Measurements from ENCODE around the gene NFIA. TPM values are rescaled to one million over a fixed set of nuclear protein-coding genes. Genes with fewer than 3 reads are reported as not detected.

The NFIA gene
- total and polyA plus RNA-seq, 12 donors, result 15.6 to 109 (median 66.3) TPM

DNA sequence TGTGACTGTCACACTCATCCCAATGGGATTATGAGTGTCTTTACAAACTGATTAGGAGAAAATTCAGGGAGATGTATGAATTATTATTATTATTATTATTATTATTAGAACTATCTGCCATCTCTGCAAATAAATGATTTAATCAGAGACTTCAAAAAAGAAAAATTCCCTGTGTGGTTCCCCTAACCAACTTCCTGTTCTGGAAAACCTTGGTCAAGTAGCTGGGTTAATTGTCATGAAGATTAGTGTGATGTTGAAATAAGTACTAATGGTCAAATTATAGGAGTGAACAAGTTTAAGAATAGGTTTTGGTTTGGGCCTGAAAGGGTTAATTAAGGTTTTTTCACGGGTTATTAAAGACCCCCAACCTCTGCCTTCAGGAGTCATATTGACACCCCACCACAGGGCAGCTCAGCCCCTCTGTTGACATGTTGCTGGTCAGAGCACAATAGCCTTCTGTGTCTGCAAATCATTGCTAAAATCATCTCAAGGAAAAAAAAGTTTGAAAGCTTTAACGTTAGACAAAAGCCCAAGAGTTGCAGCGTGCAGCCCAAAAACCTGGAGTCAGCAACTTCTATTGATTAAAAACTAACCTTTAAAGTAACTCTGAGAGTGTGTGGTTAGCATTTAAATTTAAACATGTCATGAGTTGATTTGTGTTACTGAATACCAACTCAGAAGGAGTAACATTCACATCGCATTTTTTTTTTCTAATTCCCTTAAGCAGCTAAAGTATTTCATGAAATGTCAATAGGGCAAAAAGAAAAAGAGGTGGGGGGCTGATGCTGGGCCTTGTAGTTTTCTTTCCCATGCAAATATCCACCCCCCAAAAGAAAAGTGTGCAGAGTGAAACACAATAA, 370.0 kb downstream of the NFIA start:
- TF ChIP-seq, protein P1, sequence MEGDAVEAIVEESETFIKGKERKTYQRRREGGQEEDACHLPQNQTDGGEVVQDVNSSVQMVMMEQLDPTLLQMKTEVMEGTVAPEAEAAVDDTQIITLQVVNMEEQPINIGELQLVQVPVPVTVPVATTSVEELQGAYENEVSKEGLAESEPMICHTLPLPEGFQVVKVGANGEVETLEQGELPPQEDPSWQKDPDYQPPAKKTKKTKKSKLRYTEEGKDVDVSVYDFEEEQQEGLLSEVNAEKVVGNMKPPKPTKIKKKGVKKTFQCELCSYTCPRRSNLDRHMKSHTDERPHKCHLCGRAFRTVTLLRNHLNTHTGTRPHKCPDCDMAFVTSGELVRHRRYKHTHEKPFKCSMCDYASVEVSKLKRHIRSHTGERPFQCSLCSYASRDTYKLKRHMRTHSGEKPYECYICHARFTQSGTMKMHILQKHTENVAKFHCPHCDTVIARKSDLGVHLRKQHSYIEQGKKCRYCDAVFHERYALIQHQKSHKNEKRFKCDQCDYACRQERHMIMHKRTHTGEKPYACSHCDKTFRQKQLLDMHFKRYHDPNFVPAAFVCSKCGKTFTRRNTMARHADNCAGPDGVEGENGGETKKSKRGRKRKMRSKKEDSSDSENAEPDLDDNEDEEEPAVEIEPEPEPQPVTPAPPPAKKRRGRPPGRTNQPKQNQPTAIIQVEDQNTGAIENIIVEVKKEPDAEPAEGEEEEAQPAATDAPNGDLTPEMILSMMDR (IDR thresholded peaks at IDR 0.05), result no peak
- no peak for TF ChIP-seq POLR2A (IDR thresholded peaks at IDR 0.05)
- no peak for DNase-seq
- intact Hi-C loops (cut with DNase I), result no loop called here
- Histone ChIP-seq H3K4me1 (replicated peaks in 1 of 2) (peaks cover 24 to 50% of the 10 kb centered on the region in 2 donors), H3K9me3 (replicated peaks in 1 of 3) (no peaks in the 10 kb centered on the region), H3K4me3 (no peak overlapping the region), H3K27ac (peak overlapping the region in 4 of 5 donors; percentile 51 to 80 (median 64)), H3K36me3 (replicated peaks in 1 of 2) (peaks cover 0 to 8% of the 10 kb centered on the region in 2 donors), H3K27me3 (no peaks in the 10 kb centered on the region)
- 2 to 10% (median 6%) methylated on average over 4 of the region's 4 CpGs for WGBS, 4 donors

DNA sequence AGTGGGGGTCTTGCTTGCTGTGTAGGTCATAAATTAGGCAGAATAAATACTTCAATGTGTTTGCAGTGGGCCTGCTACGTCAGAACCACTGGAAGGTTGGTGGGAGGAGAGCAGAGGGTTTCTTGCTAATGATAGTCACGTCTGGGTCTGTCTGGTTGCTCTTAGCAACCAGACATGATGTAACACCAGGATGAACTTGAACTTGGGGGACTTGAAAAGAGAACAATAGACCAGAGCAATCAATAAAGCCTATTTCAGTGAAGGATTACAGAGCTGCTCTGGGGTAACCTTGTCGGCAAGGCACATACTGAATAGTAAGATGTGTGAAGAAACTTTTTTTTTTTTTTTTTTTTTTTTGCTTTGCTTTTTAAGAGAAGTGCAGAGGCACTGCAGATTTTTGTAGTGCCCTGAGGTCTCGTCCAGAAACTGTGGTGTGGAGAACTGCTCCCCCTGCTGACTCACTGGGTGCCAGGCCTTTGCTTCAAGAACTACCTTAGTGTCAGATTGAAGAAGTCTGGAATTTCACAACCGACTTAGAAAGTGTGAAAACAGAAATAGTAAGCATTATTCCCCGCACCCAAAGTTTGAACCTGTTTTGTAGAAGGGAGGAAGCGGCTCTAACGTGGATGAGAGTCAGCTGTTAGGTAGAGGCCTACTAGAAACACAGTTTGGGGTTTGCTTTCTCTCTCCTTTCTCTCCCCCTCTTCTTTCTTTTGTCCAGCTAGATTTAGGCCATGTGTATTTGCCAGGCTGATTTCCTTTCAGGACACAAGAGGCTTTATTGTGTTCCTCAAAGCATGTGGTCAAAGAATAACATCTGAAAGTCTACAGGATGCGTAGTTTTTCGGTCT, 371.0 kb downstream of the NFIA start:
- H3K4me3 ChIP-seq, result no peak overlapping the region
- peaks cover 24 to 56% of the 10 kb centered on the region in 2 donors for H3K4me1 ChIP-seq (replicated peaks in 1 of 2)
- 15 to 19% (median 17%) methylated on average over 10 of the region's 10 CpGs for WGBS, 4 donors
- no peaks in the 10 kb centered on the region for H3K27me3 ChIP-seq
- H3K9me3 ChIP-seq (replicated peaks in 1 of 3), result no peaks in the 10 kb centered on the region
- peaks cover 0 to 8% of the 10 kb centered on the region in 2 donors for H3K36me3 ChIP-seq (replicated peaks in 1 of 2)
- intact Hi-C loops (cut with DNase I), result no loop called here
- DNase-seq, result peak; percentile 85 to 97 (median 92)
- peak overlapping the region in 4 of 5 donors; percentile 56 to 84 (median 72) for H3K27ac ChIP-seq
- no peak for TF ChIP-seq POLR2A (IDR thresholded peaks at IDR 0.05)
- TF ChIP-seq, protein P1 (IDR thresholded peaks at IDR 0.05), result peak; percentile 44 to 80 (median 69)

DNA sequence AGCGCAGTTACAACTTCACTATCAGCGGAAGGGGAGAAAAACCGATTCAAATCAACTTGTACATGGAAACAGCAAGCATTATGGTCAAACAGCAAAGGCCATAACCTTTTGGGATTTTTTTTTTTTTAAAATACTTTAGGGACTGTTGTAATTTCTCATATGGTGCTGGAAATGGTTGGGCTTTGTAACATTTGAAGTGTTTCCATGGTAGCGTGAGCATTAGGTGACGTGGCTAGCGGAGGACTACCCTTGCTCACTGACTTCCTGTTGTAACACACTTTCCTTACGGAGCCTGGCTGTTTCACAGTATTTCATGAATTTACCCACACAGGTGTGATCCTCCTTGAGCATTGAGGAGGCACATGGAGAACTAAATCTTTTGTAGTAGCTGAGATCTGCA, 373.0 kb downstream of the NFIA start:
- Histone ChIP-seq H3K27me3 (no peaks in the 10 kb centered on the region), H3K27ac (no peak overlapping the region), H3K4me3 (no peak overlapping the region), H3K4me1 (replicated peaks in 1 of 2) (peaks cover 19 to 44% of the 10 kb centered on the region in 2 donors), H3K9me3 (replicated peaks in 1 of 3) (no peaks in the 10 kb centered on the region), H3K36me3 (replicated peaks in 1 of 2) (peaks cover 0 to 8% of the 10 kb centered on the region in 2 donors)
- no peak for DNase-seq
- intact Hi-C loops (cut with DNase I), result loop anchor here in 1 of 2 donors (5.0 kb wide), 1 partner anchor 403 kb away; no protein-coding TSS in a partner anchor
- 87 to 95% (median 93%) methylated on average over 7 of the region's 7 CpGs for WGBS, 4 donors
- TF ChIP-seq, protein P1 (IDR thresholded peaks at IDR 0.05), result no peak
- TF ChIP-seq POLR2A (IDR thresholded peaks at IDR 0.05), result no peak

DNA sequence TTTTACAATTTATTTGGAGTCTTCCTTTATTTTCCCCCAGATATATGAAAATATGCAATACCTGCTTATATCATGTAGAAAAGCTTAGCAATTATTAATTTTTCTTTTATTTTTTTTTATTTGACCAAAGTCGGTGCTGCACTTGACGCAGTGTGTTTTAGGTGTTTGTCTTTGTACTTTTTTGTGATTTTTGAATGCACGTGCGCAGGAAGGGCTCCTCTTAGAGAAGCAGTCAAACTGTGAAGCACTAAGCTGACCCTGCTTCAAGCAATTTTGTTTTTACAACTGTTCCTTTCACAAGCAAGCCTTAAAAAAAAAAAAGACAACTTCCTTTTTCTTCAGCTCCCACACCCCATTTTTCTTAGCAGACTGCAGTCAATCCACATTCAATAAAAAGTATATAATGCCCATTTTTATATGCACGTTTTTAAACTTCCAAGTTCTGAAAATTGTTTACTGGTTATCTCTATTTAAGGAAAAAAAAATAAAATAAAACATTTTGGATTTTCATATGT, 375.2 kb downstream of the NFIA start:
- no peak for DNase-seq
- Histone ChIP-seq H3K36me3 (replicated peaks in 1 of 2) (peaks cover 0 to 8% of the 10 kb centered on the region in 2 donors), H3K27ac (no peak overlapping the region), H3K27me3 (no peaks in the 10 kb centered on the region), H3K9me3 (replicated peaks in 1 of 3) (no peaks in the 10 kb centered on the region), H3K4me1 (replicated peaks in 1 of 2) (peaks cover 5 to 23% of the 10 kb centered on the region in 2 donors), H3K4me3 (no peak overlapping the region)
- intact Hi-C loops (cut with DNase I), result loop anchor here in 1 of 2 donors (5.0 kb wide), 1 partner anchor 405 kb away; no protein-coding TSS in a partner anchor
- 62 to 80% (median 67%) methylated on average over 5 of the region's 5 CpGs for WGBS, 4 donors
- no peak for TF ChIP-seq POLR2A (IDR thresholded peaks at IDR 0.05)
- TF ChIP-seq, protein P1 (IDR thresholded peaks at IDR 0.05), result no peak
